Mesenchymal stem cell (in vitro differentiated cells and primary cell): Measurements from ENCODE around the gene ELFN1.

Experiments used
- DNase-seq: peaks from one replicate; pipeline ENCODE4 v3.0.0-alpha.2; 2013
- H2AFZ ChIP-seq: one replicate; pipeline ENCODE4 v1.6.1; 2013; ENCODE audit warnings: low read depth, mild to moderate bottlenecking, control low read depth, inconsistent platforms, low read length, moderate library complexity
- H2AK5ac ChIP-seq: 2 replicates; pipeline ENCODE4 v1.6.1; 2013; ENCODE audit warnings: low read length, moderate library complexity, mild to moderate bottlenecking, inconsistent platforms; ENCODE audit not compliant: severe bottlenecking
- H2BK120ac ChIP-seq: one replicate; pipeline ENCODE4 v1.6.1; 2013; ENCODE audit warnings: low read depth, mild to moderate bottlenecking, inconsistent platforms, low read length, moderate library complexity
- H2BK12ac ChIP-seq, 2 experiments: one replicate each; pipeline ENCODE4 v1.6.1; 2013; ENCODE audit warnings: inconsistent platforms in 2 of 2, low read length in 2 of 2, mild to moderate bottlenecking in 2 of 2, moderate library complexity in 2 of 2, control low read depth in 1 of 2
- H2BK15ac ChIP-seq: one replicate; pipeline ENCODE4 v1.6.1; 2013; ENCODE audit warnings: mild to moderate bottlenecking, low read depth, inconsistent platforms; ENCODE audit not compliant: poor library complexity, severe bottlenecking
- H2BK5ac ChIP-seq: 2 replicates; pipeline ENCODE4 v1.6.1; 2013; ENCODE audit warnings: low read depth, mild to moderate bottlenecking, low read length, control low read depth, inconsistent platforms; ENCODE audit not compliant: poor library complexity, severe bottlenecking
- H3K14ac ChIP-seq, 2 experiments: one replicate each; pipeline ENCODE4 v1.6.1; 2013; ENCODE audit warnings: inconsistent platforms in 2 of 2, low read length in 2 of 2, control low read depth in 1 of 2, mild to moderate bottlenecking in 1 of 2, moderate library complexity in 1 of 2
- H3K18ac ChIP-seq, 2 experiments: one replicate each; pipeline ENCODE4 v1.6.1; 2013; ENCODE audit warnings: inconsistent platforms in 2 of 2, low read length in 2 of 2, control low read depth in 1 of 2, low read depth in 1 of 2, mild to moderate bottlenecking in 1 of 2
- H3K23ac ChIP-seq, 2 experiments: one replicate each; pipeline ENCODE4 v1.6.1; 2013; ENCODE audit warnings: inconsistent platforms in 2 of 2, low read length in 2 of 2, mild to moderate bottlenecking in 2 of 2, moderate library complexity in 2 of 2, control low read depth in 1 of 2
- H3K27ac ChIP-seq: 2 replicates; pipeline ENCODE4 v1.5.1; 2013; ENCODE audit warnings: mild to moderate bottlenecking, moderate library complexity, low read length, control low read depth, inconsistent platforms; ENCODE audit not compliant: poor library complexity, severe bottlenecking
- H3K27me3 ChIP-seq, 2 experiments: 2 replicates each; pipeline versions ENCODE4 v1.6.1 to v1.7.0; 2013; ENCODE audit warnings: low read length in 2 of 2, mild to moderate bottlenecking in 2 of 2, moderate library complexity in 2 of 2, control low read depth in 1 of 2, inconsistent platforms in 1 of 2; ENCODE audit not compliant: control insufficient read depth in 1 of 2, insufficient read depth in 1 of 2
- H3K36me3 ChIP-seq, 2 experiments: 2 replicates each; pipeline versions ENCODE4 v1.6.1 to v1.7.0; 2013; ENCODE audit warnings: low read length in 2 of 2, control low read depth in 1 of 2, inconsistent platforms in 1 of 2, low read depth in 1 of 2, mild to moderate bottlenecking in 1 of 2; ENCODE audit not compliant: insufficient read depth in 2 of 2, control insufficient read depth in 1 of 2
- H3K4ac ChIP-seq, 2 experiments: one replicate each; pipeline ENCODE4 v1.6.1; 2013; ENCODE audit warnings: inconsistent platforms in 2 of 2, low read length in 2 of 2, mild to moderate bottlenecking in 2 of 2, moderate library complexity in 2 of 2, control low read depth in 1 of 2, low read depth in 1 of 2
- H3K4me1 ChIP-seq: 2 replicates; pipeline ENCODE4 v1.6.1; 2013; ENCODE audit warnings: low read depth, low read length, control low read depth; ENCODE audit not compliant: control insufficient read depth, insufficient read depth
- H3K4me2 ChIP-seq: 2 replicates; pipeline ENCODE4 v1.6.1; 2013; ENCODE audit warnings: low read length, mild to moderate bottlenecking, inconsistent platforms; ENCODE audit not compliant: poor library complexity, severe bottlenecking
- H3K4me3 ChIP-seq, 2 experiments: 2 replicates each; pipeline versions ENCODE4 v1.5.1 to v1.7.0; 2013; ENCODE audit warnings: low read length in 2 of 2, mild to moderate bottlenecking in 2 of 2, control low read depth in 1 of 2, low read depth in 1 of 2; ENCODE audit not compliant: insufficient read depth in 1 of 2
- H3K79me1 ChIP-seq: replicated peaks from 2 replicates; pipeline ENCODE4 v1.6.1; 2013; ENCODE audit warnings: mild to moderate bottlenecking, control low read depth, low read length, inconsistent platforms; ENCODE audit not compliant: poor library complexity, severe bottlenecking
- H3K9ac ChIP-seq: 2 replicates; pipeline ENCODE4 v1.7.0; 2013; ENCODE audit warnings: mild to moderate bottlenecking, low read length, moderate library complexity
- H3K9me3 ChIP-seq: 2 replicates; pipeline ENCODE4 v1.7.0; 2013; ENCODE audit warnings: mild to moderate bottlenecking, low read length; ENCODE audit not compliant: control insufficient read depth
- H4K8ac ChIP-seq: one replicate; pipeline ENCODE4 v1.6.1; 2013; ENCODE audit warnings: inconsistent platforms, mild to moderate bottlenecking, low read length, moderate library complexity
- H4K91ac ChIP-seq: one replicate; pipeline ENCODE4 v1.6.1; 2013; ENCODE audit warnings: mild to moderate bottlenecking, low read length, inconsistent platforms
- WGBS: methylation state at CpG from one replicate; pipeline ENCODE4 v1.1.7; 2013; ENCODE audit warnings: mixed read lengths; 5-methylcytosine and 5-hydroxymethylcytosine counted together

Gene ELFN1

DNA sequence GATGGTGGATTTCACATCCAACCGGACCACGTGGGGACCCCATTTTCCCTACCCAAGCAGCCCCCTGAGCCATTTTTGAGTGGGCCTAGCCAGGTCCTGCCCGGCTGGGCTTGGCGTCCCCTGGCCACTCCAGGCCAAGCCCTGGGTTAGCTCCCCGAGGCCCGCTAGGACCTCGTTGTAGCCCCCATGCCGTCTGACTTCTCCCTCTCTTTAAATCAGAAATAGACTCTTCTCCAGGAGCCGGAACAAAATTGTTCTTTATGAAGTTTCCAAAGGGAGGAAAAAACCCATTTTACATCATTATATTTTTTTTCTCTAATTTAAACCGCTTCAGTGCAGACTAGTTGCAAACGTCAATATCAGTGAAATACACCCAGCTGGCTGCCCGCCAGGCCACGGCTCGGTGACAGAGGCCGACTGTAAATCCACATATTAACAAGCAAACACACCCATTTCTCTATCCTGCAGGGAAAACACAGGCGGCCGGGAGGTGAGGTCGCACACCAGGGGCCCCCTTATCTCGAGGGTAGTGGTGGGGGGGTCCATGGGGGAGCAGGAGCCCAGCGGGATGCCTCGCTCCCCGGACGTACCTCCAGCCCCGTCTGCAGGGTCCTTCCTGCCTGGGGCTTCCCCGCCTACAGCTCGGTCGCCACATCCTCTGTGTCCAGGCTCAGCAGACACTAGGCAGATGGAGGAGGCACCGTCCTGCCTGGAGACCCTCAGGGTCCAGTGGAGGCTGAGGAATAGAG lies 72.7 kb downstream of the ELFN1 start:
- H2BK5ac ChIP-seq = no peak overlapping the region
- DNase-seq = no peak
- no peak overlapping the region for H3K4me2 ChIP-seq
- WGBS = 71% methylated on average over 25 of the region's 28 CpGs
- no peak overlapping the region for H4K91ac ChIP-seq
- H3K9ac ChIP-seq = no peak overlapping the region
- no peak overlapping the region for H3K4ac ChIP-seq
- no peaks in the 10 kb centered on the region for H3K9me3 ChIP-seq
- peaks cover 10 to 42% of the 10 kb centered on the region in 2 experiments for H3K27me3 ChIP-seq
- H2BK12ac ChIP-seq = no peak overlapping the region
- H3K27ac ChIP-seq = no peak overlapping the region
- no peak overlapping the region for H3K14ac ChIP-seq
- no peak overlapping the region for H3K18ac ChIP-seq
- H3K4me1 ChIP-seq = peaks cover 2% of the 10 kb centered on the region
- H2AFZ ChIP-seq = no peak overlapping the region
- H3K23ac ChIP-seq = no peak overlapping the region
- H2BK120ac ChIP-seq = no peak overlapping the region
- H2BK15ac ChIP-seq = no peak overlapping the region
- no peaks in the 10 kb centered on the region for H3K79me1 ChIP-seq
- H3K4me3 ChIP-seq = no peak overlapping the region
- no peak overlapping the region for H4K8ac ChIP-seq
- no peak overlapping the region for H2AK5ac ChIP-seq
- no peaks in the 10 kb centered on the region for H3K36me3 ChIP-seq

DNA sequence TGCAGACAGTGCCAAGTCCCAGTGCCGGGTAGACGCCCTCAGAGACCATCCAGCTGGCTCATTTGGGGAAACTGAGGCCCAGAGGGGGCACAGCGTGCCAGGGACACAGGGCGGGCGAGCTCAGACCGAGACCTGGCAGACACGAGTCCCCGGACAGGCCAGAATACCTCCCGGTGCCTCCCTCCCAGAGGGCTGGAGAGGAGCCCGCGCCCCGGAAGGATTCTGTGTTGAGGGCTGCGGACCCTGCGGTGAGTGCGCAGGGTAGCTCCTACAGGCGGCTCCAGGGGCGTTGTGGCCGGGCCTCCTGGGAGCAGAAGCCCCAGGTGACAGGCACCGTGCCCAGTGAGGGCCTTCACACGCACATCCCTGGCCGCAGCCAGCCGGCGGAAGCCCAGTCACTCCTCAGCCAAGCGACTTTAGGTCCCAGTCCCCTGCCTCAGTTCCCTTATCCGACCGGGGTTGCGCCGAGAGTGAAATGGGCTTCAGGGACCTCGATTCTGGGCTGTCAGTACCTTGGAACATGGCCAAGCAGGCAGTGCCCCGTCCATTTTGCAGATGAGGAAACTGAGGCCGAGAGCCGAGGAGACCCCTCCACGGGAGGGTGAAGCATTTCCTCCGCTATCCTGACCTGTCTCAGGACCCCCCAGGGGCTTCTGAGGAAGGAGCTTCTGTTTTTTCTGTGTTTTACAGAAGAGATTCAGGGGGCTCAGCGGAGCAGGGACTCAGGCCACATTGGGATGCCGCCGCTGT lies 73.6 kb downstream of the ELFN1 start:
- no peak overlapping the region for H2AK5ac ChIP-seq
- H3K4me1 ChIP-seq = peaks cover 2% of the 10 kb centered on the region
- 91% methylated on average over 37 of the region's 37 CpGs for WGBS
- H3K18ac ChIP-seq = no peak overlapping the region
- no peak overlapping the region for H3K27ac ChIP-seq
- no peak overlapping the region for H3K14ac ChIP-seq
- H3K4me2 ChIP-seq = no peak overlapping the region
- no peak overlapping the region for H3K4me3 ChIP-seq
- H3K9me3 ChIP-seq = no peaks in the 10 kb centered on the region
- H3K36me3 ChIP-seq = no peaks in the 10 kb centered on the region
- no peaks in the 10 kb centered on the region for H3K79me1 ChIP-seq
- H2BK120ac ChIP-seq = no peak overlapping the region
- no peak overlapping the region for H2AFZ ChIP-seq
- H2BK15ac ChIP-seq = no peak overlapping the region
- DNase-seq = no peak
- H3K27me3 ChIP-seq = peaks cover 10 to 50% of the 10 kb centered on the region in 2 experiments
- no peak overlapping the region for H3K23ac ChIP-seq
- H3K4ac ChIP-seq = no peak overlapping the region
- no peak overlapping the region for H2BK12ac ChIP-seq
- H3K9ac ChIP-seq = no peak overlapping the region
- H2BK5ac ChIP-seq = no peak overlapping the region
- H4K8ac ChIP-seq = no peak overlapping the region
- H4K91ac ChIP-seq = no peak overlapping the region

DNA sequence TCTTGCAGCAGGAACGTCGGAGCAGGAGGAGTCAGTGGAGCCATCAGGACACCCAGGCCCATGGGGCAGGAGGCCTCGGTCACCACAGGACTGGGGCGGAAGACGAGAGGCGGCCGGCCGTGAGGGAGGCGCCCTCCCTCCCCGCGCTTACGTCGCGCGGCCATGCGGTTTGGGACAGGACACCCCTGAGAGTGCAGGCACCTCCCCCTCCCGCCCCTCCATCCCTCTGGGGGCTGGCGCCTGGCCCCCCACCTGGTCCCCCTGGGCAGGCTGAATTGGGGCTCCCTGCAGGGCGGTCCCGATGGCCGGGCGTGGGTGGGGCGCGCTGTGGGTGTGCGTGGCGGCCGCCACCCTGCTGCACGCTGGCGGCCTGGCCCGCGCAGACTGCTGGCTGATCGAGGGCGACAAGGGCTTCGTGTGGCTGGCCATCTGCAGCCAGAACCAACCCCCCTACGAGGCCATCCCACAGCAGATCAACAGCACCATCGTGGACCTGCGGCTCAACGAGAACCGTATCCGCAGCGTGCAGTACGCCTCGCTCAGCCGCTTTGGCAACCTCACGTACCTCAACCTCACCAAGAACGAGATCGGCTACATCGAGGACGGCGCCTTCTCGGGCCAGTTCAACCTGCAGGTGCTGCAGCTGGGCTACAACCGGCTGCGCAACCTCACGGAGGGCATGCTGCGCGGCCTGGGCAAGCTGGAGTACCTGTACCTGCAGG lies 74.4 kb downstream of the ELFN1 start:
- Histone ChIP-seq H2AFZ (no peak overlapping the region), H4K8ac (no peak overlapping the region), H3K27me3 (peaks cover 10 to 50% of the 10 kb centered on the region in 2 experiments), H2BK12ac (no peak overlapping the region), H3K23ac (no peak overlapping the region), H3K4ac (no peak overlapping the region), H3K27ac (no peak overlapping the region), H3K9ac (no peak overlapping the region), H2BK120ac (no peak overlapping the region), H3K79me1 (no peaks in the 10 kb centered on the region), H4K91ac (no peak overlapping the region), H3K36me3 (no peaks in the 10 kb centered on the region), H3K4me3 (no peak overlapping the region), H2BK15ac (no peak overlapping the region), H3K4me1 (peaks cover 2% of the 10 kb centered on the region), H3K18ac (no peak overlapping the region), H3K9me3 (no peaks in the 10 kb centered on the region), H2AK5ac (no peak overlapping the region), H2BK5ac (no peak overlapping the region), H3K4me2 (no peak overlapping the region), H3K14ac (no peak overlapping the region)
- 95% methylated on average over 49 of the region's 56 CpGs for WGBS
- no peak for DNase-seq

DNA sequence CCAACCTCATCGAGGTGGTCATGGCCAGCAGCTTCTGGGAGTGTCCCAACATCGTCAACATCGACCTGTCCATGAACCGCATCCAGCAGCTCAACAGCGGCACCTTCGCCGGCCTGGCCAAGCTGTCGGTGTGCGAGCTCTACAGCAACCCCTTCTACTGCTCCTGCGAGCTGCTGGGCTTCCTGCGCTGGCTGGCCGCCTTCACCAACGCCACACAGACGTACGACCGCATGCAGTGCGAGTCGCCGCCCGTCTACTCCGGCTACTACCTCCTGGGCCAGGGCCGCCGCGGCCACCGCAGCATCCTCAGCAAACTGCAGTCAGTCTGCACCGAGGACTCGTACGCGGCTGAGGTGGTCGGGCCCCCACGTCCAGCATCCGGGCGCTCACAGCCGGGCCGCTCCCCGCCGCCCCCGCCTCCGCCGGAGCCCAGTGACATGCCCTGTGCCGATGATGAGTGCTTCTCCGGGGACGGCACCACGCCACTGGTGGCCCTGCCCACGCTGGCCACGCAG lies 75.0 kb downstream of the ELFN1 start:
- Histone ChIP-seq H2BK15ac (no peak overlapping the region), H3K9me3 (no peaks in the 10 kb centered on the region), H2AFZ (no peak overlapping the region), H2AK5ac (no peak overlapping the region), H3K27me3 (peaks cover 17 to 51% of the 10 kb centered on the region in 2 experiments), H3K27ac (no peak overlapping the region), H3K4me1 (peaks cover 2% of the 10 kb centered on the region), H3K4ac (no peak overlapping the region), H3K23ac (no peak overlapping the region), H3K14ac (no peak overlapping the region), H4K91ac (no peak overlapping the region), H2BK120ac (no peak overlapping the region), H2BK5ac (no peak overlapping the region), H3K36me3 (no peaks in the 10 kb centered on the region), H3K18ac (no peak overlapping the region), H3K4me3 (no peak overlapping the region), H3K9ac (no peak overlapping the region), H4K8ac (no peak overlapping the region), H3K79me1 (no peaks in the 10 kb centered on the region), H2BK12ac (no peak overlapping the region), H3K4me2 (no peak overlapping the region)
- WGBS = 96% methylated on average over 46 of the region's 46 CpGs
- DNase-seq = no peak
